ENCODE results near the gene ID4. TPM values are rescaled to one million over a fixed set of nuclear protein-coding genes. Genes with fewer than 3 reads are reported as not detected.

The ID4 gene
- total and polyA plus RNA-seq, 2 of the 4 experiments (the other 2 are of a cell fraction): 3.0 to 3.6 TPM

GRCh38 chr6:19866173-19866984 lies 29.2 kb downstream of the ID4 start:
- no peak overlapping the region for H3K18ac ChIP-seq (ENCODE audit: low read depth, low read length)
- in situ Hi-C loops (cut with MboI; ENCODE audit: low sequenced_read_pairs) (loop anchor here (25.0 kb wide), 3 partner anchors 879 to 1279 kb away; no protein-coding TSS in a partner anchor), intact Hi-C loops (cut with micrococcal nuclease) (no loop called here), dilution Hi-C loops (cut with HindIII; ENCODE audit: low sequenced_read_pairs, unreplicated experiment) (no loop called here)
- no peak overlapping the region for H2BK120ac ChIP-seq (ENCODE audit: low read depth, low read length)
- no peak overlapping the region for H2BK20ac ChIP-seq (ENCODE audit: low read depth, low read length)
- H3K9ac ChIP-seq (ENCODE audit: low read depth, low read length): no peak overlapping the region
- 50% methylated on average over 1 of the region's 18 CpGs; no CpG with 5 or more reads in 1 of the 2 experiments for WGBS, 2 experiments (ENCODE audit: extremely low coverage in 2 of 2, insufficient read length in 1 of 2)
- no peaks in the 10 kb centered on the region for H4K20me1 ChIP-seq (ENCODE audit: insufficient read depth, low read length)
- ATAC-seq (ENCODE audit: low read depth) (no peak), DNase-seq (no peak)
- H3K4me1 ChIP-seq (ENCODE audit: control insufficient read depth, insufficient read depth, low read length): no peaks in the 10 kb centered on the region
- no peak overlapping the region for H4K8ac ChIP-seq (ENCODE audit: low read depth in 2 of 2, low read length in 2 of 2)
- no peak overlapping the region for H4K91ac ChIP-seq (ENCODE audit: insufficient read depth, low read depth, low read length)
- no peak overlapping the region for H3K27ac ChIP-seq (ENCODE audit: insufficient read depth, low read length)
- H3K23ac ChIP-seq (ENCODE audit: low read depth, low read length): no peak overlapping the region
- H2AFZ ChIP-seq (replicated peaks; ENCODE audit: low read length, poor library complexity): no peak overlapping the region
- no peak overlapping the region for H4K5ac ChIP-seq (ENCODE audit: low read depth, low read length)
- ChIA-PET CTCF (interaction anchor here (0.7 kb wide), 1 partner anchor 9 kb away, joined by 3 read pairs; no protein-coding TSS in a partner anchor), POLR2A (ENCODE audit: unreplicated experiment) (no interaction called here)
- no peaks in the 10 kb centered on the region for H3K9me3 ChIP-seq (ENCODE audit: control insufficient read depth, insufficient read depth, low read length)
- H3K36me3 ChIP-seq (ENCODE audit: control insufficient read depth, insufficient read depth, low read length): no peaks in the 10 kb centered on the region
- peaks cover 7% of the 10 kb centered on the region for H3K27me3 ChIP-seq (ENCODE audit: control insufficient read depth, insufficient read depth, low read length)
- H3K4me3 ChIP-seq (ENCODE audit: insufficient read depth, low read depth, low read length): no peak overlapping the region
- H2AK9ac ChIP-seq (replicated peaks; ENCODE audit: low read depth, low read length, poor library complexity): no peak overlapping the region
- H3K4ac ChIP-seq (ENCODE audit: low read depth, low read length): no peak overlapping the region
- no peak overlapping the region for H2BK15ac ChIP-seq (ENCODE audit: low read depth, low read length)
- H3K9me1 ChIP-seq (ENCODE audit: insufficient read depth, low read length): no peaks in the 10 kb centered on the region; the same call in 1 of the 2 replicates
- H2AK5ac ChIP-seq (ENCODE audit: low read depth, low read length): no peak overlapping the region
- H3K56ac ChIP-seq (ENCODE audit: extremely low read depth, insufficient read depth, low read length): no peak overlapping the region
- no peak overlapping the region for H2BK5ac ChIP-seq (ENCODE audit: low read depth, low read length, poor library complexity, severe bottlenecking)
- no peak overlapping the region for H3K4me2 ChIP-seq (ENCODE audit: low read depth, low read length)
- BruUV-seq (replicated peaks): no TSS peak
- H3K14ac ChIP-seq (replicated peaks; ENCODE audit: low read depth, low read length): no peak overlapping the region
- no peaks in the 10 kb centered on the region for H3K79me1 ChIP-seq (ENCODE audit: low read depth in 1 of 2, low read length in 2 of 2)
- TF ChIP-seq MAZ (IDR thresholded peaks at IDR 0.05; ENCODE audit: borderline replicate concordance, low read depth, low read length) (no peak), RCOR1 (IDR thresholded peaks at IDR 0.05; ENCODE audit: insufficient replicate concordance, low read length) (no peak), FOS (IDR thresholded peaks at IDR 0.05; ENCODE audit: low read depth, low read length) (no peak), MAFK (IDR thresholded peaks at IDR 0.05; ENCODE audit: low read depth, low read length) (no peak), RAD21 (IDR thresholded peaks at IDR 0.05; ENCODE audit: low read length) (no peak), BHLHE40 (IDR thresholded peaks at IDR 0.05; ENCODE audit: low read depth, low read length) (no peak), RFX5 (IDR thresholded peaks at IDR 0.05; ENCODE audit: low read depth, low read length) (no peak), ELK1 (IDR thresholded peaks at IDR 0.05; ENCODE audit: borderline replicate concordance, low read depth, low read length) (no peak), MXI1 (IDR thresholded peaks at IDR 0.05; ENCODE audit: borderline replicate concordance, low read depth, low read length) (no peak), POLR2A (IDR thresholded peaks at IDR 0.05; ENCODE audit: low read depth, low read length) (no peak), CEBPB (IDR thresholded peaks at IDR 0.05; ENCODE audit: low read depth, low read length) (no peak), SMC3 (IDR thresholded peaks at IDR 0.05; ENCODE audit: low read depth, low read length) (no peak), CHD1 (IDR thresholded peaks at IDR 0.05; ENCODE audit: low read depth, low read length) (no peak)
- TF ChIP-seq, protein P1, sequence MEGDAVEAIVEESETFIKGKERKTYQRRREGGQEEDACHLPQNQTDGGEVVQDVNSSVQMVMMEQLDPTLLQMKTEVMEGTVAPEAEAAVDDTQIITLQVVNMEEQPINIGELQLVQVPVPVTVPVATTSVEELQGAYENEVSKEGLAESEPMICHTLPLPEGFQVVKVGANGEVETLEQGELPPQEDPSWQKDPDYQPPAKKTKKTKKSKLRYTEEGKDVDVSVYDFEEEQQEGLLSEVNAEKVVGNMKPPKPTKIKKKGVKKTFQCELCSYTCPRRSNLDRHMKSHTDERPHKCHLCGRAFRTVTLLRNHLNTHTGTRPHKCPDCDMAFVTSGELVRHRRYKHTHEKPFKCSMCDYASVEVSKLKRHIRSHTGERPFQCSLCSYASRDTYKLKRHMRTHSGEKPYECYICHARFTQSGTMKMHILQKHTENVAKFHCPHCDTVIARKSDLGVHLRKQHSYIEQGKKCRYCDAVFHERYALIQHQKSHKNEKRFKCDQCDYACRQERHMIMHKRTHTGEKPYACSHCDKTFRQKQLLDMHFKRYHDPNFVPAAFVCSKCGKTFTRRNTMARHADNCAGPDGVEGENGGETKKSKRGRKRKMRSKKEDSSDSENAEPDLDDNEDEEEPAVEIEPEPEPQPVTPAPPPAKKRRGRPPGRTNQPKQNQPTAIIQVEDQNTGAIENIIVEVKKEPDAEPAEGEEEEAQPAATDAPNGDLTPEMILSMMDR (conservative IDR thresholded peaks at IDR 0.05; ENCODE audit: low read depth, low read length): no peak
- TF ChIP-seq, protein P2, sequence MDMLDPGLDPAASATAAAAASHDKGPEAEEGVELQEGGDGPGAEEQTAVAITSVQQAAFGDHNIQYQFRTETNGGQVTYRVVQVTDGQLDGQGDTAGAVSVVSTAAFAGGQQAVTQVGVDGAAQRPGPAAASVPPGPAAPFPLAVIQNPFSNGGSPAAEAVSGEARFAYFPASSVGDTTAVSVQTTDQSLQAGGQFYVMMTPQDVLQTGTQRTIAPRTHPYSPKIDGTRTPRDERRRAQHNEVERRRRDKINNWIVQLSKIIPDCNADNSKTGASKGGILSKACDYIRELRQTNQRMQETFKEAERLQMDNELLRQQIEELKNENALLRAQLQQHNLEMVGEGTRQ (IDR thresholded peaks at IDR 0.05; ENCODE audit: low read depth, low read length): no peak
